NCI-H2196 treated with DMSO at 0.1 percent for 48 hours (cell line): ENCODE data around the gene PLBD1.

ENCODE experiments used
- DNase-seq: peaks from one replicate; lab custom pipeline; 2025; ENCODE audit not compliant: unreplicated experiment; lab: John Stamatoyannopoulos, UW

PLBD1 gene

GRCh38 chr12:14567351-14568162 is at the start of gene PLBD1:
Gene PLBD1, minus strand, starts transcription at chr12:14567883. Its CDS starts 187 bp downstream, at chr12:14567696.
- no peak for DNase-seq

GRCh38 chr12:14614704-14615121 is 47.0 kb upstream of the PLBD1 start:
- DNase-seq: no peak

GRCh38 chr12:14613718-14614117 is 46.0 kb upstream of the PLBD1 start:
- DNase-seq: no peak

- no peak for DNase-seq
These were observed 45.3 kb upstream of the PLBD1 start for GRCh38 chr12:14612898-14613445.

GRCh38 chr12:14612250-14612649 is 44.6 kb upstream of the PLBD1 start:
- no peak for DNase-seq

GRCh38 chr12:14611640-14612203 is 44.0 kb upstream of the PLBD1 start:
- no peak for DNase-seq

- DNase-seq: no peak
These were observed 39.9 kb upstream of the PLBD1 start for GRCh38 chr12:14607568-14607967.

- no peak for DNase-seq
These were observed 37.8 kb upstream of the PLBD1 start for GRCh38 chr12:14605401-14605989.

GRCh38 chr12:14601692-14602478 is 34.2 kb upstream of the PLBD1 start:
- no peak for DNase-seq

- no peak for DNase-seq
These were observed 29.8 kb upstream of the PLBD1 start for GRCh38 chr12:14597480-14597879.

GRCh38 chr12:14591719-14592118 is 24.0 kb upstream of the PLBD1 start:
- no peak for DNase-seq

- no peak for DNase-seq
These were observed 21.7 kb upstream of the PLBD1 start for GRCh38 chr12:14589169-14590004.

GRCh38 chr12:14588571-14588970 is 20.9 kb upstream of the PLBD1 start:
- DNase-seq: no peak

- no peak for DNase-seq
These were observed 11.0 kb upstream of the PLBD1 start for GRCh38 chr12:14578646-14579045.

GRCh38 chr12:14577344-14577743 is 9.7 kb upstream of the PLBD1 start:
- no peak for DNase-seq

GRCh38 chr12:14576896-14577295 is 9.2 kb upstream of the PLBD1 start:
- DNase-seq: no peak

- no peak for DNase-seq
These were observed 7.9 kb upstream of the PLBD1 start for GRCh38 chr12:14575585-14575984.

GRCh38 chr12:14573118-14573517 is 5.4 kb upstream of the PLBD1 start:
- DNase-seq: no peak

- DNase-seq: no peak
These were observed 4.7 kb upstream of the PLBD1 start for GRCh38 chr12:14572401-14572800.

GRCh38 chr12:14571779-14572178 is 4.1 kb upstream of the PLBD1 start:
- DNase-seq: no peak
